A673 (cell line): ENCODE data around the gene ITGA11.

Experiments used
- EZH2 ChIP-seq: fragments of 200-600 bp; sonication (generic); IDR thresholded peaks from 2 replicates; pipeline ENCODE4 v1.6.1; 2017; ENCODE audit warnings: borderline replicate concordance, low read depth, mild to moderate bottlenecking, mixed read lengths, antibody characterized with exemption, low read length; ENCODE audit not compliant: poor library complexity, severe bottlenecking
- TF ChIP-seq, protein P1 (sequence below): fragments of 300-800, 200-600 bp; sonication (generic); conservative IDR thresholded peaks from 2 replicates; pipeline ENCODE4 v1.5.1; 2017; ENCODE audit warnings: low read depth, mild to moderate bottlenecking, antibody characterized with exemption, low read length, moderate library complexity, mixed read lengths

DNA sequence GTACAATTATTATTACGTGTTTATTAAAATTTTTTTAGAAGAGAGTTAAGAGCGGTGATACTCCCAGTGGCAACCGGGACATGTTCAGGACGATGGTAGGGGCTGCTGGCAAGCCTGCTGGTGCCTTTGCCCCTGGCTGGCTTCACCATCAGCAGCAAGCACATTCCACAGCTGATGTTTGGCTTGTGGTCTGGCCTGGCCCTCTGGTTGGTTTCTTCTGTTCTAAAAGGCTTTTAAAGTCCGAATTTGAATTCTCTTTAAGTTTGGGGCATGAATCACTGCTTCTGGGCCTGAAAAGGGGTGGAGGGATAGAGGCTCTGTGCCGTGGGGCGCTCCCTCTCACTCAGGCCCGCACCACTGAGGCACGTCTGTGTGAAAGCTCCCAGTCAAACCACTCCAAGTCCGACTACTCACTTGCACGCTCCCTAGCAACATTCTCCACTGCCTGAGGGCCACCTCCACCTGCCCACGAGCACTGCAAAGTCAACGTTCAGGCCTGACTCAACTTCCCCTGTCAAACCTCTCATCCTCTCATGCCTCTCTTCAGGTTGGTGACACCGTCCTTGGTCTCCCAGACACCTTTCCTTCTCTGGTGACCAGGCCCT lies 10.1 kb downstream of the ITGA11 start:
- TF ChIP-seq, protein P1, sequence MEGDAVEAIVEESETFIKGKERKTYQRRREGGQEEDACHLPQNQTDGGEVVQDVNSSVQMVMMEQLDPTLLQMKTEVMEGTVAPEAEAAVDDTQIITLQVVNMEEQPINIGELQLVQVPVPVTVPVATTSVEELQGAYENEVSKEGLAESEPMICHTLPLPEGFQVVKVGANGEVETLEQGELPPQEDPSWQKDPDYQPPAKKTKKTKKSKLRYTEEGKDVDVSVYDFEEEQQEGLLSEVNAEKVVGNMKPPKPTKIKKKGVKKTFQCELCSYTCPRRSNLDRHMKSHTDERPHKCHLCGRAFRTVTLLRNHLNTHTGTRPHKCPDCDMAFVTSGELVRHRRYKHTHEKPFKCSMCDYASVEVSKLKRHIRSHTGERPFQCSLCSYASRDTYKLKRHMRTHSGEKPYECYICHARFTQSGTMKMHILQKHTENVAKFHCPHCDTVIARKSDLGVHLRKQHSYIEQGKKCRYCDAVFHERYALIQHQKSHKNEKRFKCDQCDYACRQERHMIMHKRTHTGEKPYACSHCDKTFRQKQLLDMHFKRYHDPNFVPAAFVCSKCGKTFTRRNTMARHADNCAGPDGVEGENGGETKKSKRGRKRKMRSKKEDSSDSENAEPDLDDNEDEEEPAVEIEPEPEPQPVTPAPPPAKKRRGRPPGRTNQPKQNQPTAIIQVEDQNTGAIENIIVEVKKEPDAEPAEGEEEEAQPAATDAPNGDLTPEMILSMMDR = no peak
- no peak for TF ChIP-seq EZH2
